ENCODE measurements around the gene PWWP2B.

The PWWP2B gene

GRCh38 chr10:132462463-132463332, 65.7 kb downstream of the PWWP2B start:
- FAIRE-seq = no peak

GRCh38 chr10:132463333-132464255, 66.6 kb downstream of the PWWP2B start:
- no peak for FAIRE-seq

GRCh38 chr10:132464256-132465192, 67.5 kb downstream of the PWWP2B start:
- no peak for FAIRE-seq

- FAIRE-seq = no peak
Observed at GRCh38 chr10:132465193-132465888, 68.3 kb downstream of the PWWP2B start.

GRCh38 chr10:132465889-132466519, 69.0 kb downstream of the PWWP2B start:
- FAIRE-seq = no peak

GRCh38 chr10:132466520-132467463, 69.8 kb downstream of the PWWP2B start:
- no peak for FAIRE-seq

Measured in islet of Langerhans (tissue), 1 donor.